ENCODE data around the gene KLK4. TPM values are rescaled to one million over a fixed set of nuclear protein-coding genes. Genes with fewer than 3 reads are reported as not detected.

Gene KLK4
- total and polyA plus RNA-seq, 9 of the 15 experiments (the other 6 are each of a cell fraction or from before 2014, with no cell fraction given): not detected

DNA sequence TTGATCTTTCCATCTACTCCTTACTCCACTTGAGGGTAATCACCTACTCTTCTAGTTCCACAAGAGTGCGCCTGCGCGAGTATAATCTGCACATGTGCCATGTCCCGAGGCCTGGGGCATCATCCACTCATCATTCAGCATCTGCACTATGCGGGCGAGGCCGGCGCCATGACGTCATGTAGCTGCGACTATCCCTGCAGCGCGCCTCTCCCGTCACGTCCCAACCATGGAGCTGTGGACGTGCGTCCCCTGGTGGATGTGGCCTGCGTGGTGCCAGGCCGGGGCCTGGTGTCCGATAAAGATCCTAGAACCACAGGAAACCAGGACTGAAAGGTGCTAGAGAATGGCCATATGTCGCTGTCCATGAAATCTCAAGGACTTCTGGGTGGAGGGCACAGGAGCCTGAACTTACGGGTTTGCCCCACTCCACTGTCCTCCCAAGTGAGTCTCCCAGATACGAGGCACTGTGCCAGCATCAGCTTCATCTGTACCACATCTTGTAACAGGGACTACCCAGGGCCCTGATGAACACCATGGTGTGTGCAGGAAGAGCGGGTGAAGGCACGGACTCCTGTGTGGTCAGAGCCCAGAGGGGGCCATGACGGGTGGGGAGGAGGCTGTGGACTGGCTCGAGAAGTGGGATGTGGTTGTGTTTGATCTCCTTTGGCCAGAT lies 40.6 kb downstream of the KLK4 start (continued):
- TF ChIP-seq, protein P1, sequence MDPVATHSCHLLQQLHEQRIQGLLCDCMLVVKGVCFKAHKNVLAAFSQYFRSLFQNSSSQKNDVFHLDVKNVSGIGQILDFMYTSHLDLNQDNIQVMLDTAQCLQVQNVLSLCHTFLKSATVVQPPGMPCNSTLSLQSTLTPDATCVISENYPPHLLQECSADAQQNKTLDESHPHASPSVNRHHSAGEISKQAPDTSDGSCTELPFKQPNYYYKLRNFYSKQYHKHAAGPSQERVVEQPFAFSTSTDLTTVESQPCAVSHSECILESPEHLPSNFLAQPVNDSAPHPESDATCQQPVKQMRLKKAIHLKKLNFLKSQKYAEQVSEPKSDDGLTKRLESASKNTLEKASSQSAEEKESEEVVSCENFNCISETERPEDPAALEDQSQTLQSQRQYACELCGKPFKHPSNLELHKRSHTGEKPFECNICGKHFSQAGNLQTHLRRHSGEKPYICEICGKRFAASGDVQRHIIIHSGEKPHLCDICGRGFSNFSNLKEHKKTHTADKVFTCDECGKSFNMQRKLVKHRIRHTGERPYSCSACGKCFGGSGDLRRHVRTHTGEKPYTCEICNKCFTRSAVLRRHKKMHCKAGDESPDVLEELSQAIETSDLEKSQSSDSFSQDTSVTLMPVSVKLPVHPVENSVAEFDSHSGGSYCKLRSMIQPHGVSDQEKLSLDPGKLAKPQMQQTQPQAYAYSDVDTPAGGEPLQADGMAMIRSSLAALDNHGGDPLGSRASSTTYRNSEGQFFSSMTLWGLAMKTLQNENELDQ (CRISPR knock-in tag; IDR thresholded peaks at IDR 0.05; ENCODE audit: borderline replicate concordance): peak; percentile 49; the same call in 1 of the 2 replicates
- TF ChIP-seq ZNF239 (CRISPR knock-in tag; IDR thresholded peaks at IDR 0.05) (no peak), TFAM (CRISPR knock-in tag; conservative IDR thresholded peaks at IDR 0.05) (no peak), SMC3 (conservative IDR thresholded peaks at IDR 0.05; ENCODE audit: insufficient read depth, low read depth, low read length) (peak; percentile 87), ETV6 (IDR thresholded peaks at IDR 0.05; ENCODE audit: borderline replicate concordance in 1 of 2, low read depth in 2 of 2, low read length in 1 of 2) (no peak), ETV6 (CRISPR knock-in tag; IDR thresholded peaks at IDR 0.05; ENCODE audit: borderline replicate concordance) (0 out of 2 replicates have a peak, but pooled peaks have one; percentile 31), ZNF41 (CRISPR knock-in tag; conservative IDR thresholded peaks at IDR 0.05) (no peak), RERE (CRISPR knock-in tag; IDR thresholded peaks at IDR 0.05; ENCODE audit: borderline replicate concordance) (no peak), ZBTB2 (IDR thresholded peaks at IDR 0.05) (peak; percentile 48; the same call in 1 of the 2 replicates), GTF2A2 (tag; IDR thresholded peaks at IDR 0.05) (no peak), GABPB2 (CRISPR knock-in tag; conservative IDR thresholded peaks at IDR 0.05) (no peak), ZBTB33 (CRISPR knock-in tag; IDR thresholded peaks at IDR 0.05) (peak; percentile 82), ATF7 (IDR thresholded peaks at IDR 0.05) (peak; percentile 99), ZNF707 (CRISPR knock-in tag; conservative IDR thresholded peaks at IDR 0.05) (no peak), CBX3 (IDR thresholded peaks at IDR 0.05; ENCODE audit: borderline replicate concordance in 1 of 2, low read length in 2 of 2) (peak in 1 of 2 experiments; percentile 97; a peak in 2 of 3 replicates), RBM17 (IDR thresholded peaks at IDR 0.05; ENCODE audit: borderline replicate concordance, low read depth, low read length) (no peak)

All from K562 (cell line).